Spleen (tissue), 11 donors: ENCODE measurements around the gene PCID2. TPM values are rescaled to one million over a fixed set of nuclear protein-coding genes. Genes with fewer than 3 reads are reported as not detected.
A peak's percentile ranks its signal among the peaks of the same experiment; 100 is the strongest.

ENCODE experiments used
- DNase-seq: peaks from one replicate; pipeline ENCODE4 v3.0.0-alpha.2; 2020
- H3K27ac ChIP-seq, 8 donors: fragments of 200-600 bp; sonication (generic) in 7 of 8; 1 replicate in 4 of 8; 2 replicates in 4 of 8; pipeline versions ENCODE4 v1.5.0 to v1.8.0; 2016 to 2021; ENCODE audit warnings: inconsistent platforms in 4 of 8, mild to moderate bottlenecking in 4 of 8, moderate library complexity in 1 of 8
- H3K27me3 ChIP-seq, 7 donors: fragments of 200-600 bp; sonication (generic) in 6 of 7; replicated peaks in 1 of 7; 1 replicate in 4 of 7; 2 replicates in 3 of 7; pipeline versions ENCODE4 v1.5.0 to v1.8.0; 2016 to 2021; ENCODE audit warnings: inconsistent platforms in 3 of 7, mild to moderate bottlenecking in 1 of 7
- H3K36me3 ChIP-seq, 6 donors: fragments of 200-600 bp; sonication (generic) in 5 of 6; 1 replicate in 4 of 6; 2 replicates in 2 of 6; pipeline versions ENCODE4 v1.5.0 to v1.8.0; 2016 to 2021; ENCODE audit warnings: inconsistent platforms in 2 of 6
- H3K4me1 ChIP-seq, 6 donors: fragments of 200-600 bp; sonication (generic) in 5 of 6; 1 replicate in 3 of 6; 2 replicates in 3 of 6; pipeline versions ENCODE4 v1.5.0 to v1.8.0; 2016 to 2021; ENCODE audit warnings: inconsistent platforms in 3 of 6
- H3K4me3 ChIP-seq, 8 donors: fragments of 200-600 bp; sonication (generic) in 7 of 8; 1 replicate in 4 of 8; 2 replicates in 4 of 8; pipeline versions ENCODE4 v1.5.0 to v1.8.0; 2016 to 2021; ENCODE audit warnings: inconsistent platforms in 4 of 8, mild to moderate bottlenecking in 4 of 8, moderate library complexity in 2 of 8
- H3K9me3 ChIP-seq, 8 donors: fragments of 200-600 bp; sonication (generic) in 7 of 8; 1 replicate in 4 of 8; 2 replicates in 4 of 8; pipeline versions ENCODE4 v1.5.0 to v1.8.0; 2016 to 2021; ENCODE audit warnings: inconsistent platforms in 4 of 8
- POLR2A ChIP-seq, 3 donors: fragments of 450-650 bp; IDR thresholded peaks; one replicate each; pipeline ENCODE4 v1.5.1; 2017; ENCODE audit warnings: antibody characterized with exemption in 3 of 3, mild to moderate bottlenecking in 1 of 3
- POLR2AphosphoS5 ChIP-seq, 3 donors: sonication (generic); formaldehyde crosslinking; IDR thresholded peaks; one replicate each; pipeline ENCODE4 v1.5.1; 2017; ENCODE audit warnings: antibody characterized with exemption in 3 of 3
- WGBS, 5 donors: extraction: QIAGEN DNeasy Blood & Tissue Kit in 3 of 5; methylation state at CpG; one replicate each; pipeline versions ENCODE4 v1.1.5 to v1.1.7; 2013 to 2018; 5-methylcytosine and 5-hydroxymethylcytosine counted together
- intact Hi-C: fragments of 100-400 bp; cut with DNase I; formaldehyde crosslinking; loops from one replicate; pipeline ENCODE4 v1.15.0; 2023; ENCODE audit warnings: low total_unique reads
- polyA plus RNA-seq, 3 donors: library from polyadenylated mRNA; stranded (reverse); fragments of 200-250 nt; gene quantifications; one replicate each; pipeline ENCODE4 v1.2.1, GENCODE V29; 2013
- total RNA-seq, 7 donors: library from RNA; depleted of rRNA in 3 of 7; stranded (reverse); fragments of >200 nt in 3 of 7; fragmentation: NEBNext Ultra II Directional in 4 of 7; extraction: Animal tissue kit (Norgen Biotek cat#: 25700) in 4 of 7; gene quantifications; one replicate each; pipeline versions ENCODE4 v1.1.0 to v1.2.1, GENCODE V29; 2016 to 2021
- TF ChIP-seq, protein P1 (sequence below), 11 experiments: fragments of 200-600 bp in 7 of 11; fragments of 450-650 bp in 4 of 11; sonication (generic) in 4 of 11; IDR thresholded peaks in 8 of 11; conservative IDR thresholded peaks in 3 of 11; 1 replicate in 7 of 11; 2 replicates in 4 of 11; pipeline versions ENCODE4 v1.4.0 to v1.8.0; 2016 to 2021; ENCODE audit warnings: antibody characterized with exemption in 11 of 11, inconsistent platforms in 4 of 11, mild to moderate bottlenecking in 1 of 11
- donor health status: healthy with polysubstance abuse.
- donor health status: DM: no; HTN: no; CAD: no; lungs with moderate emphysema.
- donor health status: DM: no; HTN: no; CAD: no.
- donor health status: Bipolar disorder and iron deficiency.
- donor health status: healthy.
- donor health status: DM: no; HTN: no; CAD: no.
- donor health status: DM: yes; HTN: yes; CAD: no.

The PCID2 gene
- total and polyA plus RNA-seq, 10 donors = 34.3 to 71.0 (median 45.1) TPM

DNA sequence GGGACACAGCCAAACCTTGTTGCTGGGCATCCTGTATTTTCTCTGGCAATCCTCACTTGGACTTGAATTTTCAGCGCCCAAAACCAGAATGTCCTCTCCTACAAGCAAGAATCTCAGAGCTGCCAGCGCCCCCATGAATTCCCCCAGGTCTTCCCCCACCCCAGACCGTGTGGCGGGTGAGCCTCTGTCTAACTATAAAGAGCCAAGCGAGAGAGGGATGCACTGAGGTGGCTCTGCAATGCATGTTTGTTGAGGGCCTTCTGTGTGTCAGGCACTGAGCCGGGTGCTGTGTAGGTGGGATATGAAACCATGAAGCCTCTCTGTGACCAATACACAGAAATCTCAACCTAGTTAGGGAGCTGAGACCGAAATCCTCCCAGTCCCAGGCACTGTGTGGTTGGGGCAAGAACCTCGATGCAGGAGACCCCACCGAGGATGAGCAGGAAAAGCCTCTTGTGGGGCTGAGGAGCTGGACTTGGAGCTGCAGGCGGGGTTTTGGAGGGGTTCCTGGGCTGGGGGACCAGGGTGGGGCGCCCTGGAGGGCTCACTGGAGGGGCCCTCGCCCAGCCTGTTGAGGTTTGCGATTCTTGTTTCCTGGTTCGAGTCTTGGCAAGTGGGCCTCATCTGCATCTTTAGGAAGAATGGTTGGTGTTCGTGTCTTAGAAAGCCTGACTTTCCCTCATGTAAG, 62.4 kb downstream of the PCID2 start:
- TF ChIP-seq POLR2A (IDR thresholded peaks at IDR 0.05) (no peak), POLR2AphosphoS5 (IDR thresholded peaks at IDR 0.05) (no peak)
- TF ChIP-seq, protein P1, sequence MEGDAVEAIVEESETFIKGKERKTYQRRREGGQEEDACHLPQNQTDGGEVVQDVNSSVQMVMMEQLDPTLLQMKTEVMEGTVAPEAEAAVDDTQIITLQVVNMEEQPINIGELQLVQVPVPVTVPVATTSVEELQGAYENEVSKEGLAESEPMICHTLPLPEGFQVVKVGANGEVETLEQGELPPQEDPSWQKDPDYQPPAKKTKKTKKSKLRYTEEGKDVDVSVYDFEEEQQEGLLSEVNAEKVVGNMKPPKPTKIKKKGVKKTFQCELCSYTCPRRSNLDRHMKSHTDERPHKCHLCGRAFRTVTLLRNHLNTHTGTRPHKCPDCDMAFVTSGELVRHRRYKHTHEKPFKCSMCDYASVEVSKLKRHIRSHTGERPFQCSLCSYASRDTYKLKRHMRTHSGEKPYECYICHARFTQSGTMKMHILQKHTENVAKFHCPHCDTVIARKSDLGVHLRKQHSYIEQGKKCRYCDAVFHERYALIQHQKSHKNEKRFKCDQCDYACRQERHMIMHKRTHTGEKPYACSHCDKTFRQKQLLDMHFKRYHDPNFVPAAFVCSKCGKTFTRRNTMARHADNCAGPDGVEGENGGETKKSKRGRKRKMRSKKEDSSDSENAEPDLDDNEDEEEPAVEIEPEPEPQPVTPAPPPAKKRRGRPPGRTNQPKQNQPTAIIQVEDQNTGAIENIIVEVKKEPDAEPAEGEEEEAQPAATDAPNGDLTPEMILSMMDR (IDR thresholded peaks at IDR 0.05 in 8 of 11, conservative IDR thresholded peaks at IDR 0.05 in 3 of 11) = no peak
- Histone ChIP-seq H3K27ac (no peak overlapping the region), H3K4me1 (no peaks in the 10 kb centered on the region), H3K9me3 (no peaks in the 10 kb centered on the region), H3K4me3 (no peak overlapping the region), H3K27me3 (peaks cover 0 to 27% (median 0%) of the 10 kb centered on the region in 7 donors), H3K36me3 (no peaks in the 10 kb centered on the region)
- intact Hi-C loops = no loop called here
- DNase-seq = no peak
- 82 to 93% (median 84%) methylated on average over 11 to 15 of the region's 15 CpGs for WGBS, 5 donors

GRCh38 chr13:113145496-113145895, 63.0 kb downstream of the PCID2 start:
- H3K4me1 ChIP-seq = no peaks in the 10 kb centered on the region

DNA sequence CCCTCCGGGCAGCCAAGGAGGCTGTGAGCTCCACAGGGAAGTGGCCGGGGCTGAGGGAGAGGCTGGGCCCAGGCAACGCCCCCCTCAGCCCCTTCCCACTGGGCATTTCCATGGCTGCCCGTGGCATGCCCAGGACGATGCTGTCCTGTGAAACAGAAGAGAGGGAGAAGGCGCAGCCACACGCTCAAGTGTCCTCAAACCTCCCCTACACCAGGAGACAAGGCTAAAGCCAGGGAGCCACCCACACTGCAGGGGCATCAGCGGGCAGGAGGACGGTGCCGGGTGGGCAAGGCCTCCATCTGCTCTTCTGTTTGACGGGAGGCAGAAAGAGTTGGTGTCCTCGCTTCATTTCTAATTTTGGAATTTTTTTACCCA, 64.2 kb downstream of the PCID2 start:
- TF ChIP-seq POLR2A (IDR thresholded peaks at IDR 0.05) (no peak), POLR2AphosphoS5 (IDR thresholded peaks at IDR 0.05) (no peak)
- WGBS, 5 donors = 87 to 95% (median 91%) methylated on average over 10 to 12 of the region's 12 CpGs
- H3K27me3 ChIP-seq = peaks cover 0 to 10% (median 0%) of the 10 kb centered on the region in 7 donors
- no peak overlapping the region for H3K27ac ChIP-seq
- H3K4me3 ChIP-seq = no peak overlapping the region
- intact Hi-C loops = no loop called here
- no peaks in the 10 kb centered on the region for H3K4me1 ChIP-seq
- no peak for DNase-seq
- no peaks in the 10 kb centered on the region for H3K36me3 ChIP-seq
- no peaks in the 10 kb centered on the region for H3K9me3 ChIP-seq

More at GRCh38 chr13:113145496-113145895, 63.0 kb downstream of the PCID2 start:
- WGBS, 5 donors = 61 to 82% (median 73%) methylated on average over 12 of the region's 12 CpGs
- TF ChIP-seq POLR2A (IDR thresholded peaks at IDR 0.05) (no peak), POLR2AphosphoS5 (IDR thresholded peaks at IDR 0.05) (no peak)
- TF ChIP-seq, protein P1 (IDR thresholded peaks at IDR 0.05 in 8 of 11, conservative IDR thresholded peaks at IDR 0.05 in 3 of 11) = no peak
- H3K36me3 ChIP-seq = no peaks in the 10 kb centered on the region
- intact Hi-C loops = no loop called here
- no peak for DNase-seq
- H3K27me3 ChIP-seq = peaks cover 0 to 22% (median 0%) of the 10 kb centered on the region in 7 donors
- no peak overlapping the region for H3K27ac ChIP-seq
- H3K4me3 ChIP-seq = no peak overlapping the region
- no peaks in the 10 kb centered on the region for H3K9me3 ChIP-seq

GRCh38 chr13:113143466-113144254, 64.8 kb downstream of the PCID2 start:
- WGBS, 5 donors = 88 to 90% (median 89%) methylated on average over 32 to 39 of the region's 39 CpGs
- DNase-seq = peak; percentile 66
- no peak overlapping the region for H3K27ac ChIP-seq
- H3K36me3 ChIP-seq = no peaks in the 10 kb centered on the region
- intact Hi-C loops = no loop called here
- H3K27me3 ChIP-seq = peaks cover 0 to 10% (median 0%) of the 10 kb centered on the region in 7 donors
- H3K9me3 ChIP-seq = no peaks in the 10 kb centered on the region
- H3K4me1 ChIP-seq = no peaks in the 10 kb centered on the region
- no peak overlapping the region for H3K4me3 ChIP-seq
- TF ChIP-seq, protein P1 (IDR thresholded peaks at IDR 0.05 in 8 of 11, conservative IDR thresholded peaks at IDR 0.05 in 3 of 11) = no peak
- no peak for TF ChIP-seq POLR2A (IDR thresholded peaks at IDR 0.05)
- no peak for TF ChIP-seq POLR2AphosphoS5 (IDR thresholded peaks at IDR 0.05)
